AG20443 (cell line): ENCODE data around the gene RGS5.

ENCODE experiments used
- DNase-seq: peaks from one replicate; pipeline ENCODE4 v3.0.0; 2012; ENCODE audit warnings: low spot score, mixed read lengths

RGS5 gene

DNA sequence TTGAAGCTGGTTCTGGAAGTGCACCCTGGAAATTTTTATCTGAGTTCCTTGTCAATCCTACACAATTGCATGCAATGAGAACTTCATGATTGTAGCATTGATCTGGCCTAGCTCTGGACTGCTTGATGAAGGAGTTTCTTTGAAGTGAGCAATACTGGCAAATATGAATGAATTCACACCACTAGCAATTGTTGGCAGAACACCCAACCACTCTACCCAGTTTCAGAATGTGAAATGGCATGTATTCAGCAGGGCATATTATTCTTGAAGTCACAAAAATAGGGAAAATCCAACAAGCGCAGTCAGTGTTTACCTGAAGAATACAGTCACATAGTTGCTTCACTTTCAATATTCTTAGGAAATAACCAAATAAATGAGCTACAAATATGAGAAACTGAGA lies 57.3 kb downstream of the RGS5 start:
- DNase-seq: no peak

DNA sequence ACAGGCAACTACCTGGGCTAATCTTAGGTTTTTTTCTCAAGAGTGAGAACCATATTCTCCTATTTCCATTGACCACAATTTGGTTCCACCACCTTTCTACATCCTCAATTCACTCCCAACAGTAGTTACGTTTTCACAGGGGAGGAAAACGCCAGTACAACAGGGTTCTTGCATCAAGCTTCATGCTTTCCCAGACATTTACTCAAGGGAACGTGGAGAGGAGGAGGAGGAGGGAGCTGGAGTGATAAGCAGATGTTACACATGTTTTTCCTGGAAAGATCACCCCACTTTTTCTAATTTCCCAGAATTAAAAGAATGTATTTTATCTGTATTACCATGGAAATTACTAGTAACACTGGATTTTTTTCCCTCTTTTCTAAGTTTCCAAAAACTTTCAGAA lies 58.3 kb downstream of the RGS5 start:
- no peak for DNase-seq

DNA sequence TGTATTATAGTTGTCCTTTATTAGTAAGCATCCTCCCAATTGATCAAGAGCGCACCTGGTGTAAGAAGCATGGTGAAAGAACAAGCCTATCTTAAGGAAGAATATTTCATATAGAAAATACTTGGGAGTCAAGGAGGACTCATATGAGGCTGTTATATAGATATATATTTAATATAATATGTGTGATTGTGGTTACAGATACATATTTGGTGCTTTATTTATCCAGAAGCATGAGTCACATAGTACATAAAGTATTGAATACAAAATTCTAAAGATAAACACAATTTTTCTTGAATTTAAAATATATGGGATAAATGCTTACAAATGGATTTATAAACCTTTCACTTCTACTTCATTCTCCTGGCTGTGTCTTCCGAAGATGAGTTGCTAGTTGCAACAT lies 60.6 kb downstream of the RGS5 start:
- DNase-seq: no peak

DNA sequence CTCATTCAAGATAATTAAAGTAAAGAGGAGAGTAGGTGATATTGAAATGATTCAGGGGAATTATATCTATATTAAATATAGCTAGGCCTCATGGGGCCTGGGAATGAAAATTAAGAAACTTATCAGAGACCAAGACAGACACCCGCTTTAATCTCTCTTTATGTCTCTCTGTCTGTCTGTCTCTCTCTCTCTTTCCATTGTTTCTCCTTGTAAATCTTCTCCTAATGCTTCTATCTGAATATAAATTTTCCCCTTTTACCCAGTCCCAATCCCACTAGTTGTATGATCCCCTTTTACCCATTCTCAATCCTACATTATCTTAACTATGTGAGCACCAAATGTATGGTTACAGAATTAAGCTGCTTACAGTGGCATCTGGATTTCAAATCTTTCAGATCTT lies 61.2 kb downstream of the RGS5 start:
- DNase-seq: no peak

DNA sequence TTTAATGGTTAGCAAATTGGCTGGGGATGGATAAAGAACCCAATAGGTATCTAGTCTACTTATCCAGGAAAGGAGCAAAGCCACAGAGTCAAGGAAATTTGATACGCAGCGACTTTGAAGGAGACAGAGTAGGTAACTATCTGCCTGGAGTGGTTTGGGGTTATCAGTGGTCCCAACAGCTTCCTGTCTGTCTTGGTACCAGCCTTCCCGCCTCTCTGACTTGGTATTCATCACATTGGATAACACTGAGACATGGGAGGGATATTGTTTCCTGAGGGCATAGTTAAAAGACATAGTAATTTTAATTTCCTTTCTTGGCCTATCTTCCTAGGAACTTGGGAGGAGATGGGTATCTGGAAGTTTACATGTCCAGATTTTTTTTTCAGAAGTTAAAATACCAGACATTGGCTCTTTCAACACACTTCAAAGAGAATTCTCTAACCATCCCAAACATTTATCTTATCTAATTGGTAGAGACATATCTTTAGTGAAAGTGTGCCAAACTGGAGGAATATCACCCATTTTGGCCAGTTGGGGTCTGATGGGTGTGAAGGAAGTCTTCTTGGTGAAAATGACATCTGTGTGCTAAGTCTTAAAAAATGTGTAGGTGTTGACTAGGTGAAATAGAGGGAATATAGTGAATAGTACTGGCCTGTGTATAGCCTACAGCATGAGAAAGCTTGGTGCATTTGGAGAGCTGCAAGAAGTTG lies 65.0 kb downstream of the RGS5 start:
- DNase-seq: no peak

DNA sequence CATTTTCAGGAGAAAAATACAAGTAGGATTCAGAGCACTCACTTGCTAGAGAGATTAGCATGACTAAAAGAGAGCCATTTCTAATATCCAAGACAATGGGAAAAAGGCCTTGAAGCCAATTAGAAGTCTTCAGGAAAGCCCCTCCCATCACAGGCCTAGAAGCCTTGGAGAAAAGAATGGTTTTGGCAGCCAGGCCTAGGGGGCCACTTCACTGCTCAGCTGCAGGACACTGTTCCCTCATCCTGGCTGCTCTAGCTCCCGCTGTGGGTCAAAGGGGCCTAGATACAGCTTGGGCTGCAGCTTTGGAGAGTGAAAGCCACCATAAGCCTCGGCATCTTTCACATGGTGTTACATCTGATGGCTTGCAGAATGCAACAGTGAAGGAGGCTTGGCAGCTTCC lies 70.7 kb downstream of the RGS5 start:
- no peak for DNase-seq

DNA sequence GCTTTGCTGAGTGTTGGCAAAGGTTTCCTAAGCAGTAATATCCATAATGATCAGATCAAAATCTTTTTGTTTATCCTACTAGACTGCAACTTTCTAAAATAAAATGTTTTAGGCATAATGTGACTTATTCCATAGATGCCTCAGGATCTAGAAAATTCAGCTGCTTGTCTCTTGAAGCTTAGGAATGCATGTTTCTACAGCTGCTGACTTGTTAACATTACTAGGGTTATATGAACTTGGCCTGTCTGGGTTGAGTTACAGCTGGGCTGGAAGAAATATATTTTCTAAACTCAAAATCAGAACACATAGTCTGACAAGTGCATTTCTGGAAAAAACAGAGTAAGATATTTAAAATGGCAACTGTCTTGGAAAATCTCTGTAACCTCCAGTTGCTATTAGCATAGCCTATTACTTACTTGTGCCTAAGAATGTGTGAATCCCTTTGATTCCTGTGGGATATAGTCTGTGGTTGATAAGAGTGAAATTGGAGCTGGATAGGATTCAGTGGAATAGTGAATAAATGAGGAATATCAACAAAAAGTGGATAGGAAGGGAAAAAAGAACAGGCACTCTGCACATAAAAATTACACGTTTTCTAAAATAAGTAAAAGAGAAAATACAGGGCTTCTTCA lies 72.4 kb downstream of the RGS5 start:
- no peak for DNase-seq

DNA sequence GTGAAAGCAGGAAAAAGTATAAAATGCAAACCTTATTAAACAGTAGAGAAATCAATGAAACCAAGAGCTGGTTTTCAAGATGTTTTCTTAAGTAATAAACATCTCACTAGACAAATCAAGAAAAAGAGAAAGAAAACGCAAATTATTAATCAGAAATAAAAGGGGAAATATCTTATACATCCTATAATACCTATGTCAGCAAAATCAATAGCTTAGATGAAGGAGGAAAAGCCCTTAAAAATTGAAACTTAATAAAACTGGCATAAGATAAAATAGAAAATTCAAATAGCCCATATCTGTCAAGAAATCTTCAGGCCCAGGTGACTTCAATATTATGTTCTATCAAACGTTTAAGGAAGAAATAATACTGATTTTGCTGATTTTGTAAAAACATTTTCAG lies 74.4 kb downstream of the RGS5 start:
- DNase-seq: no peak

DNA sequence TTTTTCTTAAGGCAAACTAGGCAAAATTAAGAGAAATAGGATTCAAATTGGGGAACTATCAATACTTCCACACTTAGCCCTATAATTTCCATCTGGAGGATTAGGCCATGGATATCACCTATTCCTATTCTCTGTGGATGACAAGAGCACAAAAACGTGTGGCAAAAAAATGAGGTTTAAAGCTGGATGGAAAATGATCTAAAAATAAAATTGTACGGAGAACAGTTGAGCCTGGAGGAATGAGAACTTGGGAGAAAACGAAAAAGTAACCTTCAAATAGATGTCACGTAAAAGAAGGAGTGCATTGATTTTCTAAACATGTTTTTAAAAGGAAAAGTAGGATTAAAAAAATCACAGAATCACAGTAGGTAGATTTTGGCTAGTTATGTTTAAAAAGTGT lies 77.9 kb downstream of the RGS5 start:
- no peak for DNase-seq

DNA sequence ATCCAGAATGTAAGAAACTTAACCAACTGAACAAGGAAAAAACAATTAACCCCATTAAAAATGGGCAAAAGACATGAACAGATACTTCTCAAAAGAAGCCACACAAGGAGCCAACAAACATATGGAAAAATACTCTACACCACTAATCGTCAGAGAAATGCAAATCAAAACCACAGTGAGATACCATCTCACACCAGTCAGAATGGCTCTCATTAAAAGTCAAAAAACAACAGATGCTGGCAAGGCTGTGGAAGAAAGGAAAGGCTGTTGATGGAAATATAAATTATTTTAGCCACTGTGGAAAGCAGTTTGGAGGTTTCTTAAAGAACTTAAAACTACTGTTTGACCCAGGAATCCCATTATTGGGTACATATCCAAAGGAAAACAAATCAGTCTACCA lies 82.3 kb downstream of the RGS5 start:
- DNase-seq: no peak

DNA sequence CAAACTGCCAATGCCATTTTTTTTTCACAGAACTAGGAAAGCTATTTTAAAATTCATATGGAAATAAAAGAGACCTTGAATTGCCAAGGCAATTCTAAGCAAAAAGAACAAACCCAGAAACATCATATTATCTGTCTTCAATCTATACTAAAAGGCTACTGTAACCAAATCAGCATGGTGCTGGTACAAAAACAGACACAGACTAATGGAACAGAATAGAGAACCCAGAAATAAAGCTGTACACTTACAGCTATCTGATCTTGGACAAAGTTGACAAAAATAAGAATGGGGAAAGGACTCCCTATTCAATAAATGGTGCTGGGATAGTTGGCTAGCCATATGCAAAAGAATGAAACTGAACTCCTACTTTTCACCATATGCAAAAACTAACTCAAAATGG lies 83.0 kb downstream of the RGS5 start:
- DNase-seq: no peak

DNA sequence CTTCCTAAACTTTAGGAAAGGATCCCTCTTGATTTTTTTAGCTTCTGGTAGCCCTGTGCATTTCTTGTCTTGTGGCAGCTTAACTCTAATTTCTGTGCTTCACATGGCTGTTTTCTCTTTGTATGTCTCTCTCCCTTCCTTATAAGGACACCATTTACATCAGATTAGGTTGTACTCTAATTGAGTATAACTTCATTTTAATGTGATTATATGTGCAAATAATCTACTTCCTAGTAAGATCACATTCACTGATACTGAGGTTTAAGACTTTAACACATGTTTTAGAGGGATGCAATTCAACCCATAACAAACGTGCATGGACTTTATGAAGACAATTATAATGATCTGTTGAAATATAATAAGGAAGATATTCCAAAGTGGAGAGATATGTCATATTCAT lies 86.8 kb downstream of the RGS5 start:
- no peak for DNase-seq

DNA sequence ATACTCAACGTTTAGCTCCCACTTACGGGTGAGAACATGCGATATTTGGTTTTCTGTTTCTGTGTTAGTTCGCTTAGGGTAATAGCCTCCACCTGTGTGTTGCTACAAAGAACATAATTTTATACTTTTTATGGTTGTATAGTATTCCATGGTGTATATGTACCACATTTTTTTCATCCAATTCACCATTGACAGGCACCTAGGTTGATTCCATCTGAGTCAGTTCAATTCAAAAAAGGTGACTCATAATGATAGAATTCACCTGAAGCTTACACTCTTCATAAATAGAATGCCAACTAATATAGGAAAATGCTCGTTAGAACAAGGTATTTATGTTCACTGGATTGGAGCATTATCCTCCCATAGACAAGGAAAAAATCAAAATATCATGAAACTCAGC lies 95.1 kb downstream of the RGS5 start:
- no peak for DNase-seq

DNA sequence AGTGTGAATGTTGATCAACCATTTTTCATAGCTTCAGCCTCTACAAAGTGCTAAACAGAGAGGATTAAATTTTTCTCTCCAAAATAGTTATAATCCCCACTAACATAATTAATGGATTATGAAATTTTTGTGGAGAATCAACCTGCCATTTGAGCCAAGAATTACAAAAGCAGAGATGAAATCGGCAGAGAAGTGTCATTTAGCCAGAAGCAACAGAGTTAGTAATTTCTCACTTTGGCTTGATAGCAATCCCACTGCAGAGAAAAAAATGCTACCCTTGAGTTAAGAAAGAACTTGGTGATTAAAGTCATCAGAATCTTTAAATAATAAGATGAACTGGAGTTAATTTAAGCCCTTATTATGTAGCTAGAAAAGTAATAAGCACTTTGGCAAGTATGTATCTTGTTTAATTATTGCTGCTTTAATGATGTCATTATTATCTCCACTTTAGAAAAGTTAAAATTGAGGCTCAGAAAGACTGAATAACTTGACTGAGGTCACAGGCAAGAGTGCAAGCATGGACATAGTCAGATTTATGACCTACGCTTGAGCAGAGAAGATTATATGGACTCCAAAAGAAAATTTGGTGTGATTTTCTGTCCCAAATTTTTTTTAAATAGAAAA lies 96.2 kb downstream of the RGS5 start:
- DNase-seq: no peak

DNA sequence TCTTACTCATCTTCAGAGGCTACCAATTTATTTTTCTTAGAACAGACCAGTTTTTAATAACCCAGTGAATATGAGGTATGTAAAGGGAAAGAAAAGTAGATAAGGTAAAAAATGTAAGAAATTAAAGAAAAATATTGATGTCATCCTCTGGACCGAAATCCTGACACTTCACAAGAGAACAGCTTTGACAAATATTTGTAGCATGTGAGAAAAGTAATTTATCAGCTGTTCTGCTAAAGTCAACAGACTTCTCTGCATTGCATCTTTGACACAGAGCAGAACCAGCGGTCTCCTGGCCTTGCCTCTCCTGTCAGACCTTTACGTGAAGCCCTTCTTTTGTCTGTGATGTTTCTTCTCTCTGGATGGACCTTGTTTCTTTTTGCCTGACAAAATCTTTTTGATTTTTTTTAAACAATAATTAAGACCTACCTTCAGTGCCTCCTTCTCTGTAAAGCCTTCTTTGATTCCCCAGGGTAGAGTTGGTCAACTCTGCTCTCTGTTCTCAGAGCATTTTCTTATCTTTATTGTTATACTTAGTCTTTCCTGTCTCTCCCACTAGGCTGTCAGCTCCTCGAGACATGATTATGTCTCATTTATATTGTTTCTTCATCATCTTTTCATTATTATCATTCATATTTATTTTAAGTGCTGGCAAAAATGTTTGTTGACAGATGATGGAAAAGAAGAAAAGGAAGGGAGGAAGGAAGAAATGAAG lies 98.2 kb downstream of the RGS5 start:
- no peak for DNase-seq

DNA sequence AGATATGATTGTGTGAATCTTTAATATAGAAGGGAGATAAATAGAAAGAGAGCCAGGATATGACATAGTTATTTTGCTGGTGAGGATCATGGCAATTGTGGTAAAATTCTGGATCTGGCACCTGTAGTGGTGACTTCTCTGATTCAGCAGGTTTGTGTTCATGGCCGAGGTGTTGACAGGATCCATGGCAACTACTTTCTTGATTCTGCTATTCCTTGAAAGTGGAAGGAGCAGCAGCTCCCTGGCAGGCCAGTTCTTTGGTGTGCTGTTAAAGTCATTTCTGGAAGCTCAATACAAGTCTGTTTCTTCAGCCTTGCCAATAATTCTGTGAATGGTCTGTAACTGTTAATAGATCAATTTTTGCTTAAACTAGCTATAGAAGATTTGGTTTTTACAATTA lies 100.1 kb downstream of the RGS5 start:
- no peak for DNase-seq

DNA sequence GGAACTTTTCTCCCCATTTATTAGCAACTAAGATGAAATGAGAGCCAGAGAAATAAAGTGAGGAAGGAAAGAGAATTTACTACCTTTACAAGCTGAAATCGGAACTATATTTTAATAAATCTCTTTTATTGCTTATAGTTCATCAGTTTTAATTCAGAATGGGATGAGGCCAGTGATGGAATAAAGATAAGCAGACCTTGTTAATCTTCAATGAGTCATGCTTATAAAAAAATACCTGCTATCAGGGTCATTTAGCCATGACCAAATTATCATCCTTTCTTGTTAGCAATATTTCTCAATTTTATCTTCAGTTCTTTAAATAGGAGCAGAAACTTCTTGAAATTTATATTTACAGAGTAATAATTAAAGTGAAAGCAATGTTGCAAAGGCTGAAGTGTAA lies 107.5 kb downstream of the RGS5 start:
- DNase-seq: no peak

DNA sequence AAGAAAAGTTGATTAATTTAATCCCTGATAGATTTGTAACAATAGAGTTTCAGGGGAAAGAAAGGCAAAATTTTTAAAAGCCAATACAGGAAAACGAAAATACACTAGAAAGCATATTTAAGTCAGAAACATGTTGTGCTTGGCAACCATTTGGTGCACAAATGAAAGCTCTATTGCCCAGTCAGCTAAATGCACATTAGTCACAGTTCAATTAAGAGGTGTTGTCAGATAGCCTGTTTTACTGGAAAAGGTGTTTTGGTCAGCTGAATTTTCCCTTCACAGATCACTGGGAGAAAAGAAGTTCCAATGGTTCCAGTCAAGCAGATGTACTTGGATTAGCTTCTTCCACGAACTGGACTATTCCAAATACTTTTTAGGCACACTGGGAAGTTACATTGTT lies 108.1 kb downstream of the RGS5 start:
- DNase-seq: no peak

DNA sequence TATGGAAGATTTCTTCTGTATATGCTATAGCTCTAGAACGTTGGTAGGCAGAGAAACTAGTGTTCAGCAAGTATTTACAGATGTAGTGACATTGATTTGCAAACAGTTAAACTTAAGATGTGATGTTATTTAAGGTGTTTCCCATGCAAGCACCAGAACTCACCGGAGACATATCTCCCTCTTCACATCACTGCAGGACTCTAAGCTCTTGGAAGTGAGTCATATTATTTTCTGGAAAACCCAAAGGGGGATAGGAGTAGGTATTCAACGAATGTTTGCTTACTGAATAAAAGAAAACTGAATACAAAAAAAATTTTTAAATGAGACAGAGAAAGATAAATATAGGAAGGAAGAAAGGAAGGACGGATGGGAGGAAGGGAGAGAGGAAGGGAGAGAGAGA lies 108.5 kb downstream of the RGS5 start:
- DNase-seq: no peak

DNA sequence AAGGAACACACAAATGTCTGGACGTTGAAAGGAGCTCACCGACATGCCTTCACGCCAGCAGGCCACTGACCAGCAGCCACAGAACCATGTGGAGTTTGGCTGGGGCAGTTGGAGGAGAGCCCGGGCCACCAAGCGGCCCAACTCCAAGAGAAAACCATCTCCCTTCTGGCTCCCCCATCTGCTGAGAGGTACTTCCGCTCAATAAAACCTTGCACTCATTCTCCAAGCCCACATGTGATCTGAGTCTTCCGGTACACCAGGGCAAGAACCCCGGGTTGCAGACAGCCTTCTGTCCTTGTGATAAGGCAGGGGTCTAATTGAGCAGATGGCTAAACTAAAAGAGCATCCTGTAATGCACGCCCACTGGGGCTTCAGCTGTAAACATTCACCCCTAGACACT lies 109.1 kb downstream of the RGS5 start:
- DNase-seq: no peak

DNA sequence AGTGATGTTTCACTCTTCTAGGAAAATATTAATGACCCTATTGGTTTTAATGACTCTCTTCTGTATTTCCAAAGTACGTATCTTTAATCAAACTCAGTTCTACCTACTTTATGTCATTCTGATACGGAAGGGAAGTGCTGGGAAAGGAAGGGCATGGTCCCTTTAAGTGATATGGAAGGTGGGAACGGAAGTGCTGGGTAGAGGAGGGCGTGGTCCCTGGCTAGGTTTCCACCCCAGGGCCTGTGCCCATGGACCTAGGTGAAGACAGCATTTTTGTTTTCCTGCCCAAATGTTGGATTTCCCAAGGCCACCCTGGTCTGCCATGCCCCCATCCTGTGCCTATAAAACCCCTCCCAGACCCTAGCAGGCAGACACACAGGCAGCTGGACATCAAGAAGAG lies 109.5 kb downstream of the RGS5 start:
- no peak for DNase-seq
